SK-N-SH treated with all-trans-retinoic acid at 6 μM for 48 hours (cell line): ENCODE measurements around the gene TMC6.

Source experiments
- ATAC-seq: fragments of 200-7000 bp; cut with Tn5 transposase; 3 replicates; pipeline ENCODE4 v1.9.1; 2020; ENCODE audit warnings: mild to moderate bottlenecking, moderate library complexity
- ARNTL ChIP-seq: fragments of 450-650 bp; formaldehyde crosslinking; IDR thresholded peaks from 2 replicates; pipeline ENCODE4 v1.5.0; 2020; ENCODE audit warnings: low read depth, mild to moderate bottlenecking, moderate library complexity, borderline replicate concordance
- BACH2 ChIP-seq: fragments of 250-450 bp; sonication (Bioruptor Pico); IDR thresholded peaks from 2 replicates; pipeline ENCODE4 v1.9.0; 2021; ENCODE audit warnings: mild to moderate bottlenecking, borderline replicate concordance
- CSDC2 ChIP-seq: fragments of 250-450 bp; sonication (Bioruptor Pico); IDR thresholded peaks from 2 replicates; pipeline ENCODE4 v1.5.0; 2020; ENCODE audit warnings: mild to moderate bottlenecking, moderate library complexity
- ESRRG ChIP-seq: fragments of 250-450 bp; sonication (Bioruptor Pico); IDR thresholded peaks from 2 replicates; pipeline ENCODE4 v1.6.1; 2021; ENCODE audit warnings: mild to moderate bottlenecking
- GLIS3 ChIP-seq: fragments of 250-450 bp; sonication (Bioruptor Pico); IDR thresholded peaks from 2 replicates; pipeline ENCODE4 v1.5.0; 2020; ENCODE audit warnings: mild to moderate bottlenecking, moderate library complexity
- ISL1 ChIP-seq: fragments of 250-450 bp; sonication (Bioruptor Pico); IDR thresholded peaks from 2 replicates; pipeline ENCODE4 v2.1.2; 2022; ENCODE audit warnings: mild to moderate bottlenecking, moderate library complexity
- OSR1 ChIP-seq: fragments of 250-450 bp; sonication (Bioruptor Pico); IDR thresholded peaks from 2 replicates; pipeline ENCODE4 v1.8.0; 2022; ENCODE audit warnings: moderate library complexity, mild to moderate bottlenecking, inconsistent platforms
- PPARA ChIP-seq: fragments of 250-450 bp; sonication (Bioruptor Pico); IDR thresholded peaks from 2 replicates; pipeline ENCODE4 v1.5.0; 2020; ENCODE audit warnings: mild to moderate bottlenecking, borderline replicate concordance
- RARB ChIP-seq: fragments of 250-450 bp; sonication (Bioruptor Pico); IDR thresholded peaks from 2 replicates; pipeline ENCODE4 v1.8.0; 2021; ENCODE audit warnings: mild to moderate bottlenecking, moderate library complexity
- SNAI2 ChIP-seq: fragments of 250-450 bp; sonication (Bioruptor Pico); IDR thresholded peaks from 2 replicates; pipeline ENCODE4 v1.5.0; 2020; ENCODE audit warnings: mild to moderate bottlenecking, moderate library complexity
- TCF4 ChIP-seq: fragments of 250-450 bp; sonication (Bioruptor Pico); IDR thresholded peaks from 2 replicates; pipeline ENCODE4 v1.8.0; 2021; ENCODE audit warnings: mild to moderate bottlenecking, moderate library complexity, borderline replicate concordance
- TOX ChIP-seq: fragments of 250-450 bp; sonication (Bioruptor Pico); IDR thresholded peaks from 2 replicates; pipeline ENCODE4 v1.8.0; 2021; ENCODE audit warnings: mild to moderate bottlenecking, moderate library complexity, borderline replicate concordance
- ZC3H10 ChIP-seq: fragments of 250-450 bp; sonication (Bioruptor Pico); IDR thresholded peaks from 2 replicates; pipeline ENCODE4 v1.5.1; 2021; ENCODE audit warnings: mild to moderate bottlenecking, moderate library complexity
- ZFP3 ChIP-seq: fragments of 250-450 bp; sonication (Bioruptor Pico); IDR thresholded peaks from 2 replicates; pipeline ENCODE4 v1.5.0; 2020; ENCODE audit warnings: mild to moderate bottlenecking, moderate library complexity
- ZFP30 ChIP-seq: fragments of 450-650 bp; formaldehyde crosslinking; IDR thresholded peaks from 2 replicates; pipeline ENCODE4 v1.5.0; 2022; ENCODE audit warnings: mild to moderate bottlenecking, moderate library complexity
- ZNF565 ChIP-seq: fragments of 450-650 bp; formaldehyde crosslinking; conservative IDR thresholded peaks from 2 replicates; pipeline ENCODE4 v1.5.0; 2020; ENCODE audit warnings: low read depth, mild to moderate bottlenecking, moderate library complexity
- ZNF70 ChIP-seq: fragments of 450-650 bp; formaldehyde crosslinking; IDR thresholded peaks from 2 replicates; pipeline ENCODE4 v1.5.0; 2020; ENCODE audit warnings: mild to moderate bottlenecking, moderate library complexity
- TF ChIP-seq, protein P1 (sequence below): fragments of 250-450 bp; sonication (Bioruptor Pico); IDR thresholded peaks from 2 replicates; pipeline ENCODE4 v1.5.1; 2020; ENCODE audit warnings: low read depth, mild to moderate bottlenecking, moderate library complexity
- TF ChIP-seq, protein P2 (sequence below): fragments of 250-450 bp; sonication (Bioruptor Pico); IDR thresholded peaks from 2 replicates; pipeline ENCODE4 v1.5.1; 2021; ENCODE audit warnings: mild to moderate bottlenecking, moderate library complexity
- TF ChIP-seq, protein P3 (sequence below): fragments of 250-450 bp; sonication (Bioruptor Pico); IDR thresholded peaks from 2 replicates; pipeline ENCODE4 v1.8.0; 2021; ENCODE audit warnings: low read depth, mild to moderate bottlenecking, moderate library complexity, borderline replicate concordance
- TF ChIP-seq, protein P4 (sequence below): fragments of 250-450 bp; sonication (Bioruptor Pico); IDR thresholded peaks from 2 replicates; pipeline ENCODE4 v1.8.0; 2020; ENCODE audit warnings: mild to moderate bottlenecking, moderate library complexity, borderline replicate concordance
- TF ChIP-seq, protein P5 (sequence below): fragments of 250-450 bp; sonication (Bioruptor Pico); IDR thresholded peaks from 2 replicates; pipeline ENCODE4 v1.5.0; 2020; ENCODE audit warnings: mild to moderate bottlenecking, moderate library complexity

TMC6 gene

DNA sequence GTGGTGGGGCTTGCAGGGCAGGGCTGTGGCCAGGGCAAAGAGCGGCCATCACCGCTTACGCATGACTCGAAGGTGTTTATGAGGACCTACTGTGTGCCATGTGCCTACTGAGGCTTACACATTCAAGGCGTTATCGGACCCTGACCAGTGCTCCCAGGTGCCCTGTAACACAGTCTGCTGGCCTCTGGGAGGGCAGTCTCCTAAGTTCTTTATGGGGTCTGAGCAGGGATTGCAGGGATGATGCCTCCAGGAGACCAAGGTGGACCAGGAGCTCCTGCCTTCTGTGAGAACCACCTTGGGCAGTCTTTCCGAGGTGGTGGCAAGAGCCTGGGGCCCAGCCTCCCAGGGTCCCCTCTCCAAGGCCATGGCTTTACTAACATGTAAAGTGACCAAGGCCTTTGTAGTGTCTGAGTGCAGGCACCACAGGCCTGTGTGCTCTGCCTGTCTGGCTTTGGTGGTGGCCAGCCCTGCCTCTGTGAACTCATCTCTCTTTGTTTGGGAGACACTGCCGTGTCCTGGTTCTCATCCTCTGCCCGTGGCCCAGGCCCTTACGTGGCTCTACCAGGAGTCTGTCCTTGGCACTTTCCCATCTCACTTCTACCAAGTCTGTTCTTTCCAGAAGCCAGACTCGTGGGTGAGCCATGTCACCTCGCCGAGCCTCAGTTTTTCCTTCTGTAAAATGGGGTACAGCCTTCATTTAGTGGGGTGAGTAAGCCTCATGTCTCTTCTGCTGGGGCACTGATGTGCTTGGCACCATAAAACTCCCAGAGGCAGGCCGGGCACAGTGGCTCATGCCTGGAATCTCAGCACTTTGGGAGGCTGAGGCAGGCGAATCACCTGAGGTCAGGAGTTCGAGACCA, 36.4 kb upstream of the TMC6 start:
- TF ChIP-seq OSR1 (CRISPR knock-in tag), result no peak
- no peak for TF ChIP-seq ZC3H10
- no peak for TF ChIP-seq BACH2
- no peak for TF ChIP-seq GLIS3 (CRISPR knock-in tag)
- TF ChIP-seq ARNTL, result no peak
- no peak for TF ChIP-seq TOX (CRISPR knock-in tag)
- no peak for TF ChIP-seq PPARA (CRISPR knock-in tag)
- TF ChIP-seq RARB, result no peak
- ATAC-seq, result no peak

DNA sequence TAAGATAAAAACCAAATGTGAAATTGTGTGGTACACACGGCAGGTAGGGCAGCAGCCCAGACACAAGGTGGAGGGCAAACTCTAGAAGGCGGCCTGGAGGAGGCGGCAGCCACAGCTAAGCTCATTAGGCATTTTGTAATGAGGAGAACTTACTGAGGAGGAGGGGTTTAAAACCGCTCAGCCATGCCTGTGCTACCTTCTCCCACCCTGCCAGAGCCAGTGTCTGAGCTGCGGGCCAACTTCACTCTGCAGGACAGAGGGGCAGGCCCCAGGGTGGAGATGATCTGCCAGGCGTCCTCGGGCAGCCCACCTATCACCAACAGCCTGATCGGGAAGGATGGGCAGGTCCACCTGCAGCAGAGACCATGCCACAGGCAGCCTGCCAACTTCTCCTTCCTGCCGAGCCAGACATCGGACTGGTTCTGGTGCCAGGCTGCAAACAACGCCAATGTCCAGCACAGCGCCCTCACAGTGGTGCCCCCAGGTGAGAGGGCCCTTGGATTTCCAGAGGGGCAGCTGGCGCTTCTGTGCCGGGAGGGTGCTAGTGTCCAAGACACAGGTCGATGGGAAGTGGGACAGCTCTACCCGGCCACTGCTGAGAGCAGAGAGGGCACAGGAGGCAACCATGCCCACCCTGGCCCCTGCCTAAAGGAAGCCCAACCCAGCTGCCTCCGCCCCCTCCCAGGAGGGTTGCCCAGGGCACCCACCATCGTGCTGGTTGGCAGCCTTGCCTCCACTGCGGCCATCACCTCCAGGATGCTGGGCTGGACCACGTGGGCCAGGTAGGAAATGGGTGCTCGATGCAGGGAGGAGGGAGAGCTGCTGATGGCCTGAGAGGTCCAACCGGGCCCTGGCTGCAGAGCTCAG, 35.6 kb upstream of the TMC6 start:
- ATAC-seq, result no peak
- no peak for TF ChIP-seq ARNTL
- TF ChIP-seq ESRRG, result no peak
- TF ChIP-seq, protein P1, sequence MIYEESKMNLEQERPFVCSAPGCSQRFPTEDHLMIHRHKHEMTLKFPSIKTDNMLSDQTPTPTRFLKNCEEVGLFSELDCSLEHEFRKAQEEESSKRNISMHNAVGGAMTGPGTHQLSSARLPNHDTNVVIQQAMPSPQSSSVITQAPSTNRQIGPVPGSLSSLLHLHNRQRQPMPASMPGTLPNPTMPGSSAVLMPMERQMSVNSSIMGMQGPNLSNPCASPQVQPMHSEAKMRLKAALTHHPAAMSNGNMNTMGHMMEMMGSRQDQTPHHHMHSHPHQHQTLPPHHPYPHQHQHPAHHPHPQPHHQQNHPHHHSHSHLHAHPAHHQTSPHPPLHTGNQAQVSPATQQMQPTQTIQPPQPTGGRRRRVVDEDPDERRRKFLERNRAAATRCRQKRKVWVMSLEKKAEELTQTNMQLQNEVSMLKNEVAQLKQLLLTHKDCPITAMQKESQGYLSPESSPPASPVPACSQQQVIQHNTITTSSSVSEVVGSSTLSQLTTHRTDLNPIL (CRISPR knock-in tag), result no peak
- no peak for TF ChIP-seq TCF4
- TF ChIP-seq TOX (CRISPR knock-in tag), result no peak
- no peak for TF ChIP-seq ZNF565 (CRISPR knock-in tag)
- TF ChIP-seq CSDC2 (CRISPR knock-in tag), result no peak
- no peak for TF ChIP-seq ZNF70 (CRISPR knock-in tag)
- TF ChIP-seq, protein P2, sequence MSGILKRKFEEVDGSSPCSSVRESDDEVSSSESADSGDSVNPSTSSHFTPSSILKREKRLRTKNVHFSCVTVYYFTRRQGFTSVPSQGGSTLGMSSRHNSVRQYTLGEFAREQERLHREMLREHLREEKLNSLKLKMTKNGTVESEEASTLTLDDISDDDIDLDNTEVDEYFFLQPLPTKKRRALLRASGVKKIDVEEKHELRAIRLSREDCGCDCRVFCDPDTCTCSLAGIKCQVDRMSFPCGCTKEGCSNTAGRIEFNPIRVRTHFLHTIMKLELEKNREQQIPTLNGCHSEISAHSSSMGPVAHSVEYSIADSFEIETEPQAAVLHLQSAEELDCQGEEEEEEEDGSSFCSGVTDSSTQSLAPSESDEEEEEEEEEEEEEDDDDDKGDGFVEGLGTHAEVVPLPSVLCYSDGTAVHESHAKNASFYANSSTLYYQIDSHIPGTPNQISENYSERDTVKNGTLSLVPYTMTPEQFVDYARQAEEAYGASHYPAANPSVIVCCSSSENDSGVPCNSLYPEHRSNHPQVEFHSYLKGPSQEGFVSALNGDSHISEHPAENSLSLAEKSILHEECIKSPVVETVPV (CRISPR knock-in tag), result no peak
- TF ChIP-seq, protein P3, sequence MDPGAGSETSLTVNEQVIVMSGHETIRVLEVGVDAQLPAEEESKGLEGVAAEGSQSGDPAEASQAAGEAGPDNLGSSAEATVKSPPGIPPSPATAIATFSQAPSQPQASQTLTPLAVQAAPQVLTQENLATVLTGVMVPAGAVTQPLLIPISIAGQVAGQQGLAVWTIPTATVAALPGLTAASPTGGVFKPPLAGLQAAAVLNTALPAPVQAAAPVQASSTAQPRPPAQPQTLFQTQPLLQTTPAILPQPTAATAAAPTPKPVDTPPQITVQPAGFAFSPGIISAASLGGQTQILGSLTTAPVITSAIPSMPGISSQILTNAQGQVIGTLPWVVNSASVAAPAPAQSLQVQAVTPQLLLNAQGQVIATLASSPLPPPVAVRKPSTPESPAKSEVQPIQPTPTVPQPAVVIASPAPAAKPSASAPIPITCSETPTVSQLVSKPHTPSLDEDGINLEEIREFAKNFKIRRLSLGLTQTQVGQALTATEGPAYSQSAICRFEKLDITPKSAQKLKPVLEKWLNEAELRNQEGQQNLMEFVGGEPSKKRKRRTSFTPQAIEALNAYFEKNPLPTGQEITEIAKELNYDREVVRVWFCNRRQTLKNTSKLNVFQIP, result no peak
- TF ChIP-seq ISL1 (CRISPR knock-in tag), result no peak
- no peak for TF ChIP-seq ZFP30 (CRISPR knock-in tag)
- TF ChIP-seq SNAI2 (CRISPR knock-in tag), result no peak
- TF ChIP-seq, protein P4, sequence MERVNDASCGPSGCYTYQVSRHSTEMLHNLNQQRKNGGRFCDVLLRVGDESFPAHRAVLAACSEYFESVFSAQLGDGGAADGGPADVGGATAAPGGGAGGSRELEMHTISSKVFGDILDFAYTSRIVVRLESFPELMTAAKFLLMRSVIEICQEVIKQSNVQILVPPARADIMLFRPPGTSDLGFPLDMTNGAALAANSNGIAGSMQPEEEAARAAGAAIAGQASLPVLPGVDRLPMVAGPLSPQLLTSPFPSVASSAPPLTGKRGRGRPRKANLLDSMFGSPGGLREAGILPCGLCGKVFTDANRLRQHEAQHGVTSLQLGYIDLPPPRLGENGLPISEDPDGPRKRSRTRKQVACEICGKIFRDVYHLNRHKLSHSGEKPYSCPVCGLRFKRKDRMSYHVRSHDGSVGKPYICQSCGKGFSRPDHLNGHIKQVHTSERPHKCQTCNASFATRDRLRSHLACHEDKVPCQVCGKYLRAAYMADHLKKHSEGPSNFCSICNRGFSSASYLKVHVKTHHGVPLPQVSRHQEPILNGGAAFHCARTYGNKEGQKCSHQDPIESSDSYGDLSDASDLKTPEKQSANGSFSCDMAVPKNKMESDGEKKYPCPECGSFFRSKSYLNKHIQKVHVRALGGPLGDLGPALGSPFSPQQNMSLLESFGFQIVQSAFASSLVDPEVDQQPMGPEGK, result no peak
- no peak for TF ChIP-seq ZC3H10

DNA sequence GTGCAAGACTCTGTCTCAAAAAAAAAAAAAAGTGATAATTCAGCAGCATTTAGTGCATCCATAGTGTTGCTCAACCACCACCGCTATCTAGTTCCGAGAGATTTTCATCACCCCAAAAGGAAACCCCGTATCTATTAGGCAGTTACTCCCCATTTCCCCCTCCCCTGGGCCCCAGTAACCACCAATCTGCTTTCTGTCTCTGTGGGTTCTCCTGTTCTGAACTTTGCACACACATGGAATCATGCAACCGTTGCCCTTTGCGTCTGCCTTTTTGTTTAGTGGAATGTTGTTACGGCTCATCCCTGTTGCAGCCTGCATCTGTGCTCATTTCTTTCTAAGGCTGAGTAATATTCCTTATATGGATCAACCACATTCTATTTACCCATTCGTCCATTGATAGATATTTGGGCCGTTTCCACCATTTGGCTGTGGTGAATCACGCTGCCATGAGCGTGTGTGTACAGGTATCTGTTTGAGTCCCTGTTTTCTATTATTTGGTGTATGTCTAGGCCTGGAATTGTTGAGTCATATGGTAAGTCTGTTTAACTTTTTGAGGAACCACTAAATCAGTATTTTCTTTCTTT, 31.1 kb upstream of the TMC6 start:
- ATAC-seq, result no peak
- TF ChIP-seq, protein P3, result no peak
- TF ChIP-seq, protein P5, sequence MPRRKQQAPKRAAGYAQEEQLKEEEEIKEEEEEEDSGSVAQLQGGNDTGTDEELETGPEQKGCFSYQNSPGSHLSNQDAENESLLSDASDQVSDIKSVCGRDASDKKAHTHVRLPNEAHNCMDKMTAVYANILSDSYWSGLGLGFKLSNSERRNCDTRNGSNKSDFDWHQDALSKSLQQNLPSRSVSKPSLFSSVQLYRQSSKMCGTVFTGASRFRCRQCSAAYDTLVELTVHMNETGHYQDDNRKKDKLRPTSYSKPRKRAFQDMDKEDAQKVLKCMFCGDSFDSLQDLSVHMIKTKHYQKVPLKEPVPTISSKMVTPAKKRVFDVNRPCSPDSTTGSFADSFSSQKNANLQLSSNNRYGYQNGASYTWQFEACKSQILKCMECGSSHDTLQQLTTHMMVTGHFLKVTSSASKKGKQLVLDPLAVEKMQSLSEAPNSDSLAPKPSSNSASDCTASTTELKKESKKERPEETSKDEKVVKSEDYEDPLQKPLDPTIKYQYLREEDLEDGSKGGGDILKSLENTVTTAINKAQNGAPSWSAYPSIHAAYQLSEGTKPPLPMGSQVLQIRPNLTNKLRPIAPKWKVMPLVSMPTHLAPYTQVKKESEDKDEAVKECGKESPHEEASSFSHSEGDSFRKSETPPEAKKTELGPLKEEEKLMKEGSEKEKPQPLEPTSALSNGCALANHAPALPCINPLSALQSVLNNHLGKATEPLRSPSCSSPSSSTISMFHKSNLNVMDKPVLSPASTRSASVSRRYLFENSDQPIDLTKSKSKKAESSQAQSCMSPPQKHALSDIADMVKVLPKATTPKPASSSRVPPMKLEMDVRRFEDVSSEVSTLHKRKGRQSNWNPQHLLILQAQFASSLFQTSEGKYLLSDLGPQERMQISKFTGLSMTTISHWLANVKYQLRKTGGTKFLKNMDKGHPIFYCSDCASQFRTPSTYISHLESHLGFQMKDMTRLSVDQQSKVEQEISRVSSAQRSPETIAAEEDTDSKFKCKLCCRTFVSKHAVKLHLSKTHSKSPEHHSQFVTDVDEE, result no peak
- TF ChIP-seq ZFP3 (CRISPR knock-in tag) (no peak), CSDC2 (CRISPR knock-in tag) (no peak), ARNTL (no peak), BACH2 (no peak), ZNF70 (CRISPR knock-in tag) (no peak), ESRRG (no peak), ZFP30 (CRISPR knock-in tag) (no peak), TOX (CRISPR knock-in tag) (no peak), RARB (no peak), OSR1 (CRISPR knock-in tag) (no peak), PPARA (CRISPR knock-in tag) (no peak), SNAI2 (CRISPR knock-in tag) (no peak), ZC3H10 (no peak), GLIS3 (CRISPR knock-in tag) (no peak)
- TF ChIP-seq, protein P1 (CRISPR knock-in tag), result no peak
